Fibroblast of the aortic adventitia (primary cell): ENCODE results near the gene ATP5IF1. TPM values are rescaled to one million over a fixed set of nuclear protein-coding genes. Genes with fewer than 3 reads are reported as not detected.
A peak's percentile ranks its signal among the peaks of the same experiment; 100 is the strongest.

Experiments used
- DNase-seq: peaks from one replicate; pipeline ENCODE4 v3.0.0-alpha.2; 2010; ENCODE audit warnings: low read depth
- H3K4me3 ChIP-seq: 2 replicates; pipeline ENCODE4 v1.5.1; 2011; ENCODE audit warnings: low read depth, mild to moderate bottlenecking, control low read depth, low read length, moderate library complexity
- CTCF ChIP-seq: IDR thresholded peaks from 2 replicates; pipeline ENCODE4 v1.5.1; 2011; ENCODE audit warnings: mild to moderate bottlenecking, low read length, control low read depth, inconsistent platforms; ENCODE audit not compliant: insufficient read depth
- total RNA-seq: library from RNA; depleted of rRNA; stranded (reverse); fragments of >200 nt; gene quantifications from 2 replicates; pipeline ENCODE4 v1.2.3, GENCODE V29; 2012; ENCODE audit warnings: low replicate concordance

Gene ATP5IF1
- total RNA-seq, 1 donor = 108 TPM

- TF ChIP-seq CTCF = no peak
Observed at GRCh38 chr1:28209700-28210099, 26.2 kb upstream of the ATP5IF1 start.

DNA sequence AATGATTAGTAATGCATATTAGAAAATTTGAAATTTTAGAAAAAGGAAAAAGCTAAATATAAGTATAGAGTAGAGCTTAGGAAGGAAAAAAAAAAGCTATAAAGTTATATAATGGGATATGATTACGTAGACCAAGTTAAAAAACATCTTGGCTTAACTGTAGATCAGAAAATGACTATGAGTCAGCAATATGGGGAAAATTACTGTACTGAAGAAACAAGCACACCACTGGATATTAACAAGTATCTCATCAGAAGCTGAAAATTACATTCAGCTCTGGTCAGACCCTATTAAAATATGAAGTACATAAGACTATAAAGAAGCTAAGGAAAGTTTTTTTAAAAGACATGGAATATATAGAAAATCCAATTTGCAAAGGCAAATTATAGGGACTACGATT, 22.6 kb upstream of the ATP5IF1 start:
- DNase-seq = peak; percentile 27
- no peak overlapping the region for H3K4me3 ChIP-seq
- no peak for TF ChIP-seq CTCF

More at GRCh38 chr1:28209700-28210099, 26.2 kb upstream of the ATP5IF1 start:
- H3K4me3 ChIP-seq = no peak overlapping the region
- no peak for DNase-seq

- DNase-seq = no peak
- TF ChIP-seq CTCF = no peak
- no peak overlapping the region for H3K4me3 ChIP-seq
Observed at GRCh38 chr1:28229089-28229488, 6.8 kb upstream of the ATP5IF1 start.

GRCh38 chr1:28229996-28230395, 5.9 kb upstream of the ATP5IF1 start:
- no peak overlapping the region for H3K4me3 ChIP-seq
- DNase-seq = no peak
- TF ChIP-seq CTCF = no peak

GRCh38 chr1:28232558-28233263, 3.2 kb upstream of the ATP5IF1 start, which contains the start of gene DNAJC8:
Gene DNAJC8, minus strand, starts transcription at chr1:28233029. Its CDS starts 31 bp downstream, at chr1:28232998.
- peak; percentile 89 for DNase-seq
- TF ChIP-seq CTCF = no peak
- peak within 1 kb of the TSS; percentile 99 for H3K4me3 ChIP-seq

- no peak for TF ChIP-seq CTCF
- no peak for DNase-seq
- H3K4me3 ChIP-seq = peak overlapping the region; percentile 99
Observed at GRCh38 chr1:28233264-28233606, 2.7 kb upstream of the ATP5IF1 start.
